ENCODE measurements around the gene CPT1B. TPM values are rescaled to one million over a fixed set of nuclear protein-coding genes. Genes with fewer than 3 reads are reported as not detected.

The CPT1B gene
- total and polyA plus RNA-seq, 10 of the 15 experiments (the other 5 are each of a cell fraction or from before 2014, with no cell fraction given): 3.5 to 54.0 (median 21.7) TPM

DNA sequence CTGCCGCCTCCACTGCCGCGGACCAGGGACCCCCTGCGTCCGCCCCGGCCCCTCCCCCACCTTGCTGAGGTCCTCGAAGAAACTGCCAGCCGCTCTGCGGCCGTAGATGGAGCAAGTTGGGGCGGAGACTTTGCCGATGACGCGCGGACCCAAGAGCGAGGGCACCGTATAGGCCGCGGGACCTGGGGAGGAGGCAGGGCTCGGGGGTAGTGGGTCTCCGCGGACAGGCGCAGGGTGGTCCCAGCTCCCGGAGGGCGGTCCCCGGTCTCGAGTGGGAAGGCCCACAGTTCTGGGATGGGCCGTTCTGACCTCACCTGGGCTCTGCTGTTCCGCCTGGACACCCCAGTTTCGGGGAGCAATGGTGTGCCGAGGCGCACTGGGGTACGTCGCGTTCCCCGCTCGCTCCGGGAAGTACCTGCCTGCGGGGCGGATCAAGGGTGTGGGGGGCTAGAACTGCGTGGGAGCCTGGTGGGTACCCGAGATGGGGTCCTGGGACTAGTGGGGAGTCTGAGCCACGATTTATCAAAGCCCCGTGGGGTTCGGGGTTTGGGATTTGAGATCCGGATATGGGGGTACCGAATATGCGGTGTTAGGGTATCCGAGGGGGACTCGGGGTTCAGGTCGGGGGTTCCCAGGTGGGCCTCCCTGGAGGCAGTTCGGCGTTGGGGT is 47.2 kb downstream of the CPT1B start (continued):
- TF ChIP-seq, protein P1, sequence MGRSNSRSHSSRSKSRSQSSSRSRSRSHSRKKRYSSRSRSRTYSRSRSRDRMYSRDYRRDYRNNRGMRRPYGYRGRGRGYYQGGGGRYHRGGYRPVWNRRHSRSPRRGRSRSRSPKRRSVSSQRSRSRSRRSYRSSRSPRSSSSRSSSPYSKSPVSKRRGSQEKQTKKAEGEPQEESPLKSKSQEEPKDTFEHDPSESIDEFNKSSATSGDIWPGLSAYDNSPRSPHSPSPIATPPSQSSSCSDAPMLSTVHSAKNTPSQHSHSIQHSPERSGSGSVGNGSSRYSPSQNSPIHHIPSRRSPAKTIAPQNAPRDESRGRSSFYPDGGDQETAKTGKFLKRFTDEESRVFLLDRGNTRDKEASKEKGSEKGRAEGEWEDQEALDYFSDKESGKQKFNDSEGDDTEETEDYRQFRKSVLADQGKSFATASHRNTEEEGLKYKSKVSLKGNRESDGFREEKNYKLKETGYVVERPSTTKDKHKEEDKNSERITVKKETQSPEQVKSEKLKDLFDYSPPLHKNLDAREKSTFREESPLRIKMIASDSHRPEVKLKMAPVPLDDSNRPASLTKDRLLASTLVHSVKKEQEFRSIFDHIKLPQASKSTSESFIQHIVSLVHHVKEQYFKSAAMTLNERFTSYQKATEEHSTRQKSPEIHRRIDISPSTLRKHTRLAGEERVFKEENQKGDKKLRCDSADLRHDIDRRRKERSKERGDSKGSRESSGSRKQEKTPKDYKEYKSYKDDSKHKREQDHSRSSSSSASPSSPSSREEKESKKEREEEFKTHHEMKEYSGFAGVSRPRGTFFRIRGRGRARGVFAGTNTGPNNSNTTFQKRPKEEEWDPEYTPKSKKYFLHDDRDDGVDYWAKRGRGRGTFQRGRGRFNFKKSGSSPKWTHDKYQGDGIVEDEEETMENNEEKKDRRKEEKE (IDR thresholded peaks at IDR 0.05): no peak
- no peak for TF ChIP-seq EP300 (IDR thresholded peaks at IDR 0.05; ENCODE audit: borderline replicate concordance in 1 of 2, control insufficient read depth in 1 of 2, low read depth in 2 of 2, low read length in 2 of 2)
- no peak for TF ChIP-seq ZNF274 (IDR thresholded peaks at IDR 0.05; ENCODE audit: insufficient read depth, insufficient read length)
- TF ChIP-seq RAD51 (IDR thresholded peaks at IDR 0.05): no peak
- TF ChIP-seq NFYB (IDR thresholded peaks at IDR 0.05; ENCODE audit: insufficient read depth, low read depth, low read length): no peak
- TF ChIP-seq CREB1 (IDR thresholded peaks at IDR 0.05; ENCODE audit: low read depth): no peak
- peak; percentile 51; the same call in 1 of the 2 replicates for TF ChIP-seq PAX5 (IDR thresholded peaks at IDR 0.05; ENCODE audit: borderline replicate concordance, low read depth, low read length)
- TF ChIP-seq ZNF384 (IDR thresholded peaks at IDR 0.05; ENCODE audit: borderline replicate concordance, low read depth, low read length): no peak
- TF ChIP-seq SRF (IDR thresholded peaks at IDR 0.05; ENCODE audit: low read depth in 2 of 2, low read length in 2 of 2): no peak
- TF ChIP-seq, protein P2, sequence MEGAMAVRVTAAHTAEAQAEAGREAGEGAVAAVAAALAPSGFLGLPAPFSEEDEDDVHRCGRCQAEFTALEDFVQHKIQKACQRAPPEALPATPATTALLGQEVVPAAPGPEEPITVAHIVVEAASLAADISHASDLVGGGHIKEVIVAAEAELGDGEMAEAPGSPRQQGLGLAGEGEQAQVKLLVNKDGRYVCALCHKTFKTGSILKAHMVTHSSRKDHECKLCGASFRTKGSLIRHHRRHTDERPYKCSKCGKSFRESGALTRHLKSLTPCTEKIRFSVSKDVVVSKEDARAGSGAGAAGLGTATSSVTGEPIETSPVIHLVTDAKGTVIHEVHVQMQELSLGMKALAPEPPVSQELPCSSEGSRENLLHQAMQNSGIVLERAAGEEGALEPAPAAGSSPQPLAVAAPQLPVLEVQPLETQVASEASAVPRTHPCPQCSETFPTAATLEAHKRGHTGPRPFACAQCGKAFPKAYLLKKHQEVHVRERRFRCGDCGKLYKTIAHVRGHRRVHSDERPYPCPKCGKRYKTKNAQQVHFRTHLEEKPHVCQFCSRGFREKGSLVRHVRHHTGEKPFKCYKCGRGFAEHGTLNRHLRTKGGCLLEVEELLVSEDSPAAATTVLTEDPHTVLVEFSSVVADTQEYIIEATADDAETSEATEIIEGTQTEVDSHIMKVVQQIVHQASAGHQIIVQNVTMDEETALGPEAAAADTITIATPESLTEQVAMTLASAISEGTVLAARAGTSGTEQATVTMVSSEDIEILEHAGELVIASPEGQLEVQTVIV (IDR thresholded peaks at IDR 0.05; ENCODE audit: borderline replicate concordance, partially characterized antibody): peak; percentile 26
- TF ChIP-seq CHD1 (IDR thresholded peaks at IDR 0.05; ENCODE audit: low read depth, low read length): peak; percentile 86; the same call in 1 of the 2 replicates
- peak; percentile 27; the same call in 1 of the 2 replicates for TF ChIP-seq YY1 (IDR thresholded peaks at IDR 0.05; ENCODE audit: low read depth, low read length)
- TF ChIP-seq, protein P3, sequence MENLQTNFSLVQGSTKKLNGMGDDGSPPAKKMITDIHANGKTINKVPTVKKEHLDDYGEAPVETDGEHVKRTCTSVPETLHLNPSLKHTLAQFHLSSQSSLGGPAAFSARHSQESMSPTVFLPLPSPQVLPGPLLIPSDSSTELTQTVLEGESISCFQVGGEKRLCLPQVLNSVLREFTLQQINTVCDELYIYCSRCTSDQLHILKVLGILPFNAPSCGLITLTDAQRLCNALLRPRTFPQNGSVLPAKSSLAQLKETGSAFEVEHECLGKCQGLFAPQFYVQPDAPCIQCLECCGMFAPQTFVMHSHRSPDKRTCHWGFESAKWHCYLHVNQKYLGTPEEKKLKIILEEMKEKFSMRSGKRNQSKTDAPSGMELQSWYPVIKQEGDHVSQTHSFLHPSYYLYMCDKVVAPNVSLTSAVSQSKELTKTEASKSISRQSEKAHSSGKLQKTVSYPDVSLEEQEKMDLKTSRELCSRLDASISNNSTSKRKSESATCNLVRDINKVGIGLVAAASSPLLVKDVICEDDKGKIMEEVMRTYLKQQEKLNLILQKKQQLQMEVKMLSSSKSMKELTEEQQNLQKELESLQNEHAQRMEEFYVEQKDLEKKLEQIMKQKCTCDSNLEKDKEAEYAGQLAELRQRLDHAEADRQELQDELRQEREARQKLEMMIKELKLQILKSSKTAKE (IDR thresholded peaks at IDR 0.05; ENCODE audit: low read depth, poor library complexity, severe bottlenecking): peak; percentile 22
- TF ChIP-seq YBX1 (IDR thresholded peaks at IDR 0.05): no peak
- TF ChIP-seq NFIC (IDR thresholded peaks at IDR 0.05; ENCODE audit: low read depth, low read length): no peak
- TF ChIP-seq JUND (IDR thresholded peaks at IDR 0.05; ENCODE audit: low read depth, low read length): no peak
- TF ChIP-seq, protein P4, sequence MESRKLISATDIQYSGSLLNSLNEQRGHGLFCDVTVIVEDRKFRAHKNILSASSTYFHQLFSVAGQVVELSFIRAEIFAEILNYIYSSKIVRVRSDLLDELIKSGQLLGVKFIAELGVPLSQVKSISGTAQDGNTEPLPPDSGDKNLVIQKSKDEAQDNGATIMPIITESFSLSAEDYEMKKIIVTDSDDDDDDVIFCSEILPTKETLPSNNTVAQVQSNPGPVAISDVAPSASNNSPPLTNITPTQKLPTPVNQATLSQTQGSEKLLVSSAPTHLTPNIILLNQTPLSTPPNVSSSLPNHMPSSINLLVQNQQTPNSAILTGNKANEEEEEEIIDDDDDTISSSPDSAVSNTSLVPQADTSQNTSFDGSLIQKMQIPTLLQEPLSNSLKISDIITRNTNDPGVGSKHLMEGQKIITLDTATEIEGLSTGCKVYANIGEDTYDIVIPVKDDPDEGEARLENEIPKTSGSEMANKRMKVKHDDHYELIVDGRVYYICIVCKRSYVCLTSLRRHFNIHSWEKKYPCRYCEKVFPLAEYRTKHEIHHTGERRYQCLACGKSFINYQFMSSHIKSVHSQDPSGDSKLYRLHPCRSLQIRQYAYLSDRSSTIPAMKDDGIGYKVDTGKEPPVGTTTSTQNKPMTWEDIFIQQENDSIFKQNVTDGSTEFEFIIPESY (IDR thresholded peaks at IDR 0.05): no peak
- no peak for TF ChIP-seq RAD21 (IDR thresholded peaks at IDR 0.05; ENCODE audit: insufficient read depth, low read depth, low read length)
- TF ChIP-seq MTA3 (IDR thresholded peaks at IDR 0.05; ENCODE audit: borderline replicate concordance, low read length): no peak
- no peak for TF ChIP-seq SMC3 (IDR thresholded peaks at IDR 0.05; ENCODE audit: borderline replicate concordance, low read length)
- TF ChIP-seq EZH2 (IDR thresholded peaks at IDR 0.05; ENCODE audit: borderline replicate concordance, control insufficient read depth, low read depth, low read length): no peak
